K562 (cell line): Measurements from ENCODE around the gene TERT. TPM values are rescaled to one million over a fixed set of nuclear protein-coding genes. Genes with fewer than 3 reads are reported as not detected.

ENCODE experiments used
- ATAC-seq: fragments of 200-7000 bp; cut with Tn5 transposase; 3 replicates; pipeline ENCODE4 v1.9.1; 2020; ENCODE audit warnings: moderate library complexity
- BruUV-seq: library from RNA; stranded (reverse); fragments of 400-500 nt; replicated peaks from 2 replicates; lab custom pipeline; 2021; lab: Mats Ljungman, UMichigan
- CTCF ChIA-PET: fragments of 300-600 bp; formaldehyde crosslinking; extraction: SDS; loops from one replicate; lab custom pipeline; 2021; ENCODE audit warnings: low intra/inter-chr PET ratio; lab: Yijun Ruan, JAX
- POLR2A ChIA-PET: fragments of 300-600, 350-650 bp; sonication (Branson Sonifier 250); formaldehyde crosslinking; extraction: SDS; loops from one replicate; lab custom pipeline; 2021; ENCODE audit warnings: antibody characterized with exemption, inconsistent platforms; lab: Yijun Ruan, JAX
- DNase-seq, 4 experiments: peaks; one replicate each; pipeline versions ENCODE4 v3.0.0 to v3.0.0-alpha.2; 2011 to 2018; ENCODE audit warnings: low spot score in 3 of 4, mixed read lengths in 3 of 4; ENCODE audit errors: extremely low read depth in 1 of 4
- FAIRE-seq: peaks from 2 replicates; lab custom pipeline; 2011; peaks lifted over from hg19 to GRCh38; lab: Jason Lieb, UNC
- H2AFZ ChIP-seq: 2 replicates; pipeline ENCODE4 v1.6.0; 2011; ENCODE audit warnings: low read depth, low read length, control low read depth, inconsistent platforms
- H3K27ac ChIP-seq: fragments of 200-600 bp; 3 replicates; pipeline ENCODE4 v1.8.0; 2011; ENCODE audit warnings: low read depth, mild to moderate bottlenecking, control low read depth, inconsistent platforms, low read length, moderate library complexity, mixed read lengths; ENCODE audit errors: extremely low read depth
- H3K27me3 ChIP-seq, 2 experiments: fragments of 300-600 bp in 1 of 2; 2 replicates in 1 of 2; 3 replicates in 1 of 2; pipeline versions ENCODE4 v1.6.0 to v1.8.0; 2011; ENCODE audit warnings: inconsistent platforms in 2 of 2, low read length in 2 of 2, mild to moderate bottlenecking in 1 of 2, mixed read lengths in 1 of 2, moderate library complexity in 1 of 2; ENCODE audit not compliant: control insufficient read depth in 2 of 2, insufficient read depth in 2 of 2
- H3K36me3 ChIP-seq: fragments of 300-600 bp; 3 replicates; pipeline ENCODE4 v1.8.0; 2011; ENCODE audit warnings: mild to moderate bottlenecking, low read length, inconsistent platforms; ENCODE audit not compliant: control insufficient read depth, insufficient read depth
- H3K4me1 ChIP-seq, 2 experiments: fragments of 200-600 bp in 1 of 2; replicated peaks in 1 of 2; 2 replicates in 1 of 2; 3 replicates in 1 of 2; pipeline versions ENCODE4 v1.5.1 to v1.8.0; 2011; ENCODE audit warnings: inconsistent platforms in 2 of 2, low read length in 2 of 2, mild to moderate bottlenecking in 1 of 2, mixed read lengths in 1 of 2, moderate library complexity in 1 of 2; ENCODE audit not compliant: control insufficient read depth in 2 of 2, insufficient read depth in 2 of 2
- H3K4me2 ChIP-seq: 2 replicates; pipeline ENCODE4 v1.6.1; 2011; ENCODE audit warnings: low read length, control low read depth, inconsistent platforms, mixed read lengths; ENCODE audit not compliant: insufficient read depth
- H3K4me3 ChIP-seq: fragments of 200-600 bp; sonication (generic), shearing (Covaris generic); 2 replicates; pipeline ENCODE4 v1.5.1; 2016; ENCODE audit warnings: control low read depth, inconsistent platforms
- H3K79me2 ChIP-seq: fragments of 200-600 bp; 3 replicates; pipeline ENCODE4 v1.8.0; 2011; ENCODE audit warnings: low read length, inconsistent platforms; ENCODE audit not compliant: control insufficient read depth, insufficient read depth
- H3K9ac ChIP-seq, 2 experiments: 2 replicates each; pipeline versions ENCODE4 v1.6.0 to v1.6.1; 2011; ENCODE audit warnings: low read depth in 2 of 2, low read length in 2 of 2, control low read depth in 1 of 2, inconsistent platforms in 1 of 2, mild to moderate bottlenecking in 1 of 2, mixed read lengths in 1 of 2; ENCODE audit not compliant: insufficient read depth in 1 of 2
- H3K9me1 ChIP-seq: one replicate; pipeline ENCODE4 v1.6.0; 2011; ENCODE audit warnings: inconsistent platforms, mild to moderate bottlenecking, low read length, moderate library complexity; ENCODE audit not compliant: control insufficient read depth, insufficient read depth
- H3K9me3 ChIP-seq: replicated peaks from 2 replicates; pipeline ENCODE4 v1.5.1; 2011; ENCODE audit warnings: low read depth, low read length, inconsistent platforms; ENCODE audit not compliant: control insufficient read depth, insufficient read depth
- H4K20me1 ChIP-seq: replicated peaks from 2 replicates; pipeline ENCODE4 v1.6.1; 2011; ENCODE audit warnings: low read length, inconsistent platforms, mixed read lengths; ENCODE audit not compliant: control insufficient read depth, insufficient read depth
- BMI1 ChIP-seq: fragments of 150-350 bp; IDR thresholded peaks from 2 replicates; pipeline ENCODE4 v1.6.1; 2014; ENCODE audit warnings: low read length
- CEBPG ChIP-seq, 3 experiments: fragments of 200-800 bp in 1 of 3; sonication (Bioruptor generic) in 1 of 3; sonication (generic) in 1 of 3; formaldehyde crosslinking in 1 of 3; IDR thresholded peaks in 2 of 3; conservative IDR thresholded peaks in 1 of 3; 2 replicates each; pipeline versions ENCODE4 v1.6.1 to v1.8.0; 2016 to 2022; ENCODE audit warnings: missing compliant biosample characterization in 2 of 3, missing genetic modification characterization in 2 of 3, mild to moderate bottlenecking in 1 of 3, missing genetic modification reagents in 1 of 3
- CHAMP1 ChIP-seq: fragments of 450-650 bp; IDR thresholded peaks from 2 replicates; pipeline ENCODE4 v1.6.1; 2016; ENCODE audit warnings: mild to moderate bottlenecking
- COPS2 ChIP-seq: fragments of 450-650 bp; conservative IDR thresholded peaks from 2 replicates; pipeline ENCODE4 v1.6.1; 2016; ENCODE audit warnings: mild to moderate bottlenecking, moderate library complexity
- NELFE ChIP-seq: IDR thresholded peaks from 2 replicates; pipeline ENCODE4 v1.6.1; 2011; ENCODE audit warnings: mild to moderate bottlenecking; ENCODE audit not compliant: insufficient read depth, insufficient read length
- RBBP5 ChIP-seq: fragments of 200-600 bp; sonication (generic); IDR thresholded peaks from 2 replicates; pipeline ENCODE4 v1.6.1; 2012; ENCODE audit warnings: borderline replicate concordance, mild to moderate bottlenecking, low read length, control low read depth, inconsistent platforms; ENCODE audit not compliant: insufficient read depth, poor library complexity, severe bottlenecking
- XRCC4 ChIP-seq: IDR thresholded peaks from one replicate; pipeline ENCODE4 v1.6.1; 2011; ENCODE audit not compliant: insufficient read depth, insufficient read length; ENCODE audit errors: extremely low read depth
- ZBTB11 ChIP-seq, 3 experiments: fragments of 200-800 bp in 1 of 3; fragments of 250-450 bp in 1 of 3; fragments of 450-650 bp in 1 of 3; sonication (Bioruptor Pico) in 1 of 3; sonication (Bioruptor generic) in 1 of 3; formaldehyde crosslinking in 1 of 3; IDR thresholded peaks; 2 replicates each; pipeline versions ENCODE4 v1.6.1 to v1.8.0; 2016 to 2022; ENCODE audit warnings: mild to moderate bottlenecking in 2 of 3, missing genetic modification characterization in 2 of 3, missing compliant biosample characterization in 1 of 3, moderate library complexity in 1 of 3
- ZNF347 ChIP-seq: fragments of 450-650 bp; formaldehyde crosslinking; IDR thresholded peaks from 2 replicates; pipeline ENCODE4 v1.4.0; 2020; ENCODE audit warnings: low read depth, mild to moderate bottlenecking, moderate library complexity
- ZNF778 ChIP-seq: fragments of 450-650 bp; formaldehyde crosslinking; IDR thresholded peaks from 2 replicates; pipeline ENCODE4 v1.4.0; 2020; ENCODE audit warnings: mild to moderate bottlenecking, moderate library complexity
- WGBS: fragments of 100-300 bp; shearing (Covaris generic); methylation state at CpG from one replicate; pipeline ENCODE4 v1.1.6; 2016; ENCODE audit warnings: low coverage, mixed read lengths; ENCODE audit not compliant: insufficient coverage; ENCODE audit errors: missing lambda C conversion rate; 5-methylcytosine and 5-hydroxymethylcytosine counted together
- in situ Hi-C: fragments of 300-500 bp; cut with MboI; formaldehyde crosslinking; loops from 4 replicates; pipeline ENCODE4 v1.15.0; 2018; ENCODE audit warnings: inconsistent platforms, mixed read lengths
- intact Hi-C: fragments of 100-400 bp; cut with micrococcal nuclease; formaldehyde crosslinking; loops from 2 replicates; pipeline ENCODE4 v1.14.2; 2022
- polyA plus RNA-seq, 8 experiments: library from polyadenylated mRNA; depleted of rRNA in 4 of 8; stranded (reverse) in 5 of 8; unstranded in 3 of 8; fragments of >200 nt; fragmentation: Nextera tagmentation in 2 of 8; fragmentation: Illumina TruSeq in 1 of 8; extraction: Ambion mirVana in 2 of 8; extraction: Trizol in 1 of 8; gene quantifications; 2 replicates each; pipeline versions ENCODE4 v1.2.1 to v1.2.3, GENCODE V29; 2011 to 2014; ENCODE audit warnings: inconsistent platforms in 1 of 8, missing spikeins in 1 of 8
- total RNA-seq, 7 experiments: library from RNA; depleted of rRNA in 6 of 7; stranded (reverse); fragments of >200 nt in 6 of 7; fragmentation: Illumina TruSeq in 2 of 7; extraction: Trizol in 2 of 7; gene quantifications; 2 replicates each; pipeline versions ENCODE4 v1.2.1 to v1.2.3, GENCODE V29; 2011 to 2021; ENCODE audit warnings: low replicate concordance in 1 of 7
- TF ChIP-seq, protein P1 (sequence below): sonication (generic); formaldehyde crosslinking; IDR thresholded peaks from 2 replicates; pipeline ENCODE4 v1.8.1; 2023; ENCODE audit warnings: mild to moderate bottlenecking, missing genetic modification reagents, moderate library complexity
- TF ChIP-seq, protein P2 (sequence below): sonication (generic); formaldehyde crosslinking; IDR thresholded peaks from 2 replicates; pipeline ENCODE4 v1.8.0; 2022; ENCODE audit warnings: mild to moderate bottlenecking, missing genetic modification reagents

Gene TERT
- total and polyA plus RNA-seq, 9 of the 15 experiments (the other 6 are each of a cell fraction or from before 2014, with no cell fraction given): 0.08 to 4.5 (median 0.98) TPM; not detected in 1

- Histone ChIP-seq H3K9ac (no peak overlapping the region), H4K20me1 (peaks cover 17% of the 10 kb centered on the region; the same call in 1 of the 2 replicates)
- BruUV-seq: no TSS peak
- TF ChIP-seq NELFE (no peak), CEBPG (CRISPR knock-in tag; IDR thresholded peaks at IDR 0.05) (no peak), CEBPG (tag; conservative IDR thresholded peaks at IDR 0.05 in 1 of 2, IDR thresholded peaks at IDR 0.05 in 1 of 2) (no peak), ZNF347 (CRISPR knock-in tag) (no peak), CHAMP1 (no peak), ZBTB11 (CRISPR knock-in tag; IDR thresholded peaks at IDR 0.05) (no peak), XRCC4 (no peak), ZNF778 (CRISPR knock-in tag) (no peak), RBBP5 (no peak), BMI1 (no peak), COPS2 (no peak)
- TF ChIP-seq, protein P1, sequence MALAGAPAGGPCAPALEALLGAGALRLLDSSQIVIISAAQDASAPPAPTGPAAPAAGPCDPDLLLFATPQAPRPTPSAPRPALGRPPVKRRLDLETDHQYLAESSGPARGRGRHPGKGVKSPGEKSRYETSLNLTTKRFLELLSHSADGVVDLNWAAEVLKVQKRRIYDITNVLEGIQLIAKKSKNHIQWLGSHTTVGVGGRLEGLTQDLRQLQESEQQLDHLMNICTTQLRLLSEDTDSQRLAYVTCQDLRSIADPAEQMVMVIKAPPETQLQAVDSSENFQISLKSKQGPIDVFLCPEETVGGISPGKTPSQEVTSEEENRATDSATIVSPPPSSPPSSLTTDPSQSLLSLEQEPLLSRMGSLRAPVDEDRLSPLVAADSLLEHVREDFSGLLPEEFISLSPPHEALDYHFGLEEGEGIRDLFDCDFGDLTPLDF (CRISPR knock-in tag): no peak
- TF ChIP-seq, protein P2, sequence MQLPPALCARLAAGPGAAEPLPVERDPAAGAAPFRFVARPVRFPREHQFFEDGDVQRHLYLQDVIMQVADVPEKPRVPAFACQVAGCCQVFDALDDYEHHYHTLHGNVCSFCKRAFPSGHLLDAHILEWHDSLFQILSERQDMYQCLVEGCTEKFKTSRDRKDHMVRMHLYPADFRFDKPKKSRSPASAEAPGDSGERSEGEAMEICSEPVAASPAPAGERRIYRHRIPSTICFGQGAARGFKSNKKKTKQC (CRISPR knock-in tag): no peak
Measured at GRCh38 chr5:1336749-1337488, 42.1 kb upstream of the TERT start.

More at GRCh38 chr5:1336749-1337488, 42.1 kb upstream of the TERT start:
- in situ Hi-C loops: no loop called here
- ATAC-seq (no peak), DNase-seq (no peak), FAIRE-seq (no peak)
- ChIA-PET POLR2A (interaction anchor here (0.6 to 0.8 kb wide), 3 partner anchors 8 to 444 kb away, joined by 3 to 4 read pairs (median 4); partner anchors contain the start of genes BRD9 and TRIP13), CTCF (no interaction called here)
- Histone ChIP-seq H3K4me2 (no peak overlapping the region), H3K9me3 (no peaks in the 10 kb centered on the region), H3K79me2 (peaks cover 9% of the 10 kb centered on the region; the same call in 1 of the 3 replicates), H3K4me3 (no peak overlapping the region), H3K4me1 (peaks cover 0 to 16% of the 10 kb centered on the region in 2 experiments; a peak in 2 of 5 replicates), H3K36me3 (peaks cover 93% of the 10 kb centered on the region), H3K27me3 (no peaks in the 10 kb centered on the region), H2AFZ (no peak overlapping the region), H3K9me1 (no peaks in the 10 kb centered on the region), H3K27ac (no peak overlapping the region)
- 91% methylated on average over 19 of the region's 22 CpGs for WGBS
- intact Hi-C loops: no loop called here
